Measurements from ENCODE around the gene CCDC69. TPM values are rescaled to one million over a fixed set of nuclear protein-coding genes. Genes with fewer than 3 reads are reported as not detected.

Gene CCDC69
- total and polyA plus RNA-seq, 3 experiments from 2014 or later = 47.9 to 134 (median 50.5) TPM

- DNase-seq = no peak
- Histone ChIP-seq H3K4me1 (ENCODE audit: insufficient read depth, low read length) (peaks cover 100% of the 10 kb centered on the region), H3K36me3 (ENCODE audit: insufficient read depth, low read length) (peaks cover 40% of the 10 kb centered on the region), H3K27me3 (ENCODE audit: insufficient read depth, low read length, poor library complexity, severe bottlenecking) (no peaks in the 10 kb centered on the region), H3K9me3 (ENCODE audit: low read length) (no peaks in the 10 kb centered on the region), H3K27ac (ENCODE audit: low read depth, low read length) (no peak overlapping the region), H3K4me3 (ENCODE audit: low read length) (no peak overlapping the region)
- Mint-ChIP-seq H3K27me3 (no peaks in the 10 kb centered on the region), H3K36me3 (peaks cover 10 to 74% (median 16%) of the 10 kb centered on the region in 3 donors), H3K4me1 (peaks cover 94 to 100% (median 98%) of the 10 kb centered on the region in 3 donors), H3K9me3 (no peaks in the 10 kb centered on the region), H3K27ac (peak overlapping the region; percentile 74 to 96 (median 90)), H3K4me3 (peak overlapping the region in 3 of 7 donors; percentile 20 to 85 (median 32))
- CTCF ChIA-PET = interaction anchor here (0.9 to 13.0 kb wide), 6 partner anchors 11 to 94 kb away, joined by 3 to 153 read pairs (median 6); no protein-coding TSS in a partner anchor
- POLR2A ChIA-PET = interaction anchor here (1.2 kb wide), 1 partner anchor 9 kb away, joined by 3 read pairs; no protein-coding TSS in a partner anchor
Observed at GRCh38 chr5:151146061-151146460, 77.8 kb downstream of the CCDC69 start.

DNA sequence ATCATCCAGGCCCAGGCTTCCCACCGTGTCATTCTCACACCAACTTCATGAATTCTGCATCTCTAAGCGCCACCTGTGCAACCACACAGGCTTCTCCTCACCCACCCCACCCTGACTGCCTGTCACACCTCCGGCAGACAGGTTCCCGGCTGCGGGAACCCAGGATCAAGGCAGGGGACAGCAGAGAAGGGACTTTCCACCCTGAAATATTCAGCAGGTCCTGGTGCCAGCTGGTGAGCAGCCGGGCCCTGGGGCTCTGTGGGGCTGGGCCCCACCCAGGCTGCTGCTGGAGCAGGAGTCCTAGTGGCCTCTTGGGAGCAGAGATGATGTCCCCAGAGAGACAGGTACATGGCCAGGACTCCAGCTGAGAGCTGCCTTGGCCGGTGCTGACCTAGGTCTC is 79.0 kb downstream of the CCDC69 start:
- no peaks in the 10 kb centered on the region for H3K9me3 ChIP-seq (ENCODE audit: low read length)
- Mint-ChIP-seq H3K4me1 (peaks cover 93 to 100% (median 98%) of the 10 kb centered on the region in 3 donors), H3K36me3 (peaks cover 10 to 79% (median 16%) of the 10 kb centered on the region in 3 donors), H3K27ac (peak overlapping the region; percentile 74 to 93 (median 88)), H3K4me3 (peak overlapping the region in 4 of 7 donors; percentile 15 to 37 (median 32)), H3K9me3 (no peaks in the 10 kb centered on the region), H3K27me3 (no peaks in the 10 kb centered on the region)
- ChIA-PET CTCF (interaction anchor here (1.2 to 13.0 kb wide), 4 partner anchors 10 to 30 kb away, joined by 3 to 153 read pairs (median 46); no protein-coding TSS in a partner anchor), POLR2A (interaction anchor here (1.2 kb wide), 1 partner anchor 10 kb away, joined by 3 read pairs; no protein-coding TSS in a partner anchor)
- H3K36me3 ChIP-seq (ENCODE audit: insufficient read depth, low read length) = peaks cover 40% of the 10 kb centered on the region
- no peak overlapping the region for H3K27ac ChIP-seq (ENCODE audit: low read depth, low read length)
- no peak overlapping the region for H3K4me3 ChIP-seq (ENCODE audit: low read length)
- H3K27me3 ChIP-seq (ENCODE audit: insufficient read depth, low read length, poor library complexity, severe bottlenecking) = no peaks in the 10 kb centered on the region
- DNase-seq = no peak
- H3K4me1 ChIP-seq (ENCODE audit: insufficient read depth, low read length) = peaks cover 98% of the 10 kb centered on the region

GRCh38 chr5:151144275-151144674 is 79.6 kb downstream of the CCDC69 start:
- H3K27ac Mint-ChIP-seq = peak overlapping the region; percentile 73 to 92 (median 88)
- H3K36me3 Mint-ChIP-seq = peaks cover 10 to 82% (median 16%) of the 10 kb centered on the region in 3 donors
- peaks cover 98% of the 10 kb centered on the region for H3K4me1 ChIP-seq (ENCODE audit: insufficient read depth, low read length)
- H3K9me3 Mint-ChIP-seq = no peaks in the 10 kb centered on the region
- POLR2A ChIA-PET = no interaction called here
- peak overlapping the region in 4 of 7 donors; percentile 6 to 81 (median 34) for H3K4me3 Mint-ChIP-seq
- H3K4me3 ChIP-seq (ENCODE audit: low read length) = no peak overlapping the region
- no peaks in the 10 kb centered on the region for H3K27me3 ChIP-seq (ENCODE audit: insufficient read depth, low read length, poor library complexity, severe bottlenecking)
- H3K4me1 Mint-ChIP-seq = peaks cover 95 to 100% (median 99%) of the 10 kb centered on the region in 3 donors
- H3K9me3 ChIP-seq (ENCODE audit: low read length) = no peaks in the 10 kb centered on the region
- DNase-seq = no peak
- no peak overlapping the region for H3K27ac ChIP-seq (ENCODE audit: low read depth, low read length)
- CTCF ChIA-PET = interaction anchor here (1.2 to 13.0 kb wide), 4 partner anchors 11 to 29 kb away, joined by 3 to 153 read pairs (median 46); no protein-coding TSS in a partner anchor
- no peaks in the 10 kb centered on the region for H3K27me3 Mint-ChIP-seq
- H3K36me3 ChIP-seq (ENCODE audit: insufficient read depth, low read length) = peaks cover 43% of the 10 kb centered on the region

DNA sequence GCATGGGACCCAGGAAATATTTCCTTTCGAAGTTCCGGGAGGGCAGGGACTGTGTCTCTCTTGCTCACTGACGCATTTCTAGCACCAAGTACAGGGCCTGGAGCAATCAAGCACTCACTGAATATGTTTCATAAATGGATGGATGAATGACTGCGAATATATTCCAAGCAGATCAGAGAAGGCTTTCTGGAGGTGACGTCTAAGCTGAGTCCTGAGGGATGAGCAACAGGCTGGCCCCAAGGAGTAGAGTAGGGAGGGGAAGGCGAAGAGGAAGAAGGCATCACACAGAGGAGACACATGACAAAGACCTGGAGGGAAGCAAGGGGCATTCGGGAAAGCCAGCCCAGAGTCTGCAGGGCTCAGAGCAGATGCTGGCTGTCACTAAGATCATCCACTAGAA is 80.2 kb downstream of the CCDC69 start:
- H3K36me3 Mint-ChIP-seq = peaks cover 11 to 86% (median 19%) of the 10 kb centered on the region in 3 donors
- H3K4me3 Mint-ChIP-seq = peak overlapping the region in 4 of 7 donors; percentile 32 to 71 (median 51)
- peaks cover 46% of the 10 kb centered on the region for H3K36me3 ChIP-seq (ENCODE audit: insufficient read depth, low read length)
- peaks cover 98% of the 10 kb centered on the region for H3K4me1 ChIP-seq (ENCODE audit: insufficient read depth, low read length)
- H3K27me3 Mint-ChIP-seq = no peaks in the 10 kb centered on the region
- peak overlapping the region; percentile 51 to 92 (median 88) for H3K27ac Mint-ChIP-seq
- no peaks in the 10 kb centered on the region for H3K9me3 Mint-ChIP-seq
- no peak overlapping the region for H3K27ac ChIP-seq (ENCODE audit: low read depth, low read length)
- H3K9me3 ChIP-seq (ENCODE audit: low read length) = no peaks in the 10 kb centered on the region
- ChIA-PET CTCF (interaction anchor here (1.2 to 13.0 kb wide), 6 partner anchors 12 to 29 kb away, joined by 3 to 153 read pairs (median 19); partner anchors contain the start of gene ANXA6), POLR2A (no interaction called here)
- H3K4me3 ChIP-seq (ENCODE audit: low read length) = no peak overlapping the region
- no peak for DNase-seq
- H3K4me1 Mint-ChIP-seq = peaks cover 95 to 100% (median 99%) of the 10 kb centered on the region in 3 donors
- H3K27me3 ChIP-seq (ENCODE audit: insufficient read depth, low read length, poor library complexity, severe bottlenecking) = no peaks in the 10 kb centered on the region

DNA sequence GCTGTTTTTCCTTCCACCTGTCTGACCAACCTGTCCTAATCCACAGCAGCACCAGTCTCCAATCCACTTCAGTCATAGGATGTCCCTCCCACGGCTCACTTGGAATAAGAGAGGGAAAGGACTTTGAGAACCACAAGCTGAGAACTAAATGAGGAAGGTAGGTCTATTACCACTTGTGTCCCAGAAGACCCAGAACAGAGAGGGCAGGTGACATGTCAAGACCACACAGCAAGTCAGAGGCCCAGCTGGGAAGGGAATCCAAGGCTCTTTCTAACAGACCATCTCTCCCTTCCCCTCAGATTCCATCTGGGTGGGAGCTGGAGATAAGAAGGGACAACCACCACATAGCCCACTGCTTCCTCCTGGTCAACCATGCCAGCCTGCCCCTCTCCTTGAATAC is 81.0 kb downstream of the CCDC69 start:
- no peaks in the 10 kb centered on the region for H3K9me3 ChIP-seq (ENCODE audit: low read length)
- Mint-ChIP-seq H3K36me3 (peaks cover 19 to 86% (median 25%) of the 10 kb centered on the region in 3 donors), H3K4me1 (peaks cover 95 to 100% (median 99%) of the 10 kb centered on the region in 3 donors), H3K27me3 (no peaks in the 10 kb centered on the region), H3K9me3 (no peaks in the 10 kb centered on the region), H3K4me3 (peak overlapping the region in 6 of 7 donors; percentile 29 to 82 (median 40)), H3K27ac (peak overlapping the region; percentile 83 to 97 (median 92))
- ChIA-PET CTCF (interaction anchor here (1.2 to 13.0 kb wide), 7 partner anchors 7 to 96 kb away, joined by 3 to 153 read pairs (median 22); partner anchors contain the start of gene ANXA6), POLR2A (no interaction called here)
- H3K4me1 ChIP-seq (ENCODE audit: insufficient read depth, low read length) = peaks cover 98% of the 10 kb centered on the region
- H3K36me3 ChIP-seq (ENCODE audit: insufficient read depth, low read length) = peaks cover 53% of the 10 kb centered on the region
- H3K27me3 ChIP-seq (ENCODE audit: insufficient read depth, low read length, poor library complexity, severe bottlenecking) = no peaks in the 10 kb centered on the region
- no peak overlapping the region for H3K4me3 ChIP-seq (ENCODE audit: low read length)
- no peak for DNase-seq
- H3K27ac ChIP-seq (ENCODE audit: low read depth, low read length) = no peak overlapping the region

DNA sequence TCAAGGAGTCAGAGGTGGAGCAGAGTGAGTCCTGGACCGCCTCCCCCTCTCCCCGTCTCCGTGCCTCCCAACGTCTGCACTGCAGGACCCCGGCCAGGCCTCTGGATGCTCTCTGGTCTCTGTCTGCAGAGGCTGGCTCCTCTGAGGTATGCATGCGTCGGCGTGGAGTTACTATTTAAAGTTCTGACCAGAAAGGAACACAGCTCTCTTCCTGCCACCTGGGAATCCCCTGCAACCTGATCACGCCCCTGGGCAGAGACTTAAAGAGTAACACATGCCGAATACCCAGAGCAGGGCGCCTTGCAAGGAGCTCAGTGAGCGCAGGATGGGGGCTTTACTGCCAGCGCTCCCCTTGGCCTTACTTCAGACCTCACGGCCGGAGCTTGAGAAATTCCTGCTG is 82.4 kb downstream of the CCDC69 start:
- POLR2A ChIA-PET = interaction anchor here (0.7 to 1.5 kb wide), 9 partner anchors 9 to 111 kb away, joined by 3 to 11 read pairs (median 4); partner anchors contain the start of genes CCDC69 and GM2A
- Mint-ChIP-seq H3K4me1 (peaks cover 92 to 100% (median 97%) of the 10 kb centered on the region in 3 donors), H3K9me3 (no peaks in the 10 kb centered on the region), H3K27me3 (no peaks in the 10 kb centered on the region), H3K36me3 (peaks cover 31 to 87% (median 35%) of the 10 kb centered on the region in 3 donors), H3K4me3 (peak overlapping the region; percentile 40 to 89 (median 82)), H3K27ac (peak overlapping the region; percentile 92 to 97 (median 93))
- DNase-seq = peak; percentile 39 to 80 (median 45)
- Histone ChIP-seq H3K4me3 (ENCODE audit: low read length) (peak overlapping the region; percentile 35), H3K4me1 (ENCODE audit: insufficient read depth, low read length) (peaks cover 88% of the 10 kb centered on the region), H3K9me3 (ENCODE audit: low read length) (no peaks in the 10 kb centered on the region), H3K27ac (ENCODE audit: low read depth, low read length) (peak overlapping the region; percentile 38), H3K36me3 (ENCODE audit: insufficient read depth, low read length) (peaks cover 56% of the 10 kb centered on the region), H3K27me3 (ENCODE audit: insufficient read depth, low read length, poor library complexity, severe bottlenecking) (no peaks in the 10 kb centered on the region)
- CTCF ChIA-PET = interaction anchor here (0.7 to 13.0 kb wide), 10 partner anchors 9 to 97 kb away, joined by 3 to 153 read pairs (median 11); partner anchors contain the start of genes ANXA6 and CCDC69

DNA sequence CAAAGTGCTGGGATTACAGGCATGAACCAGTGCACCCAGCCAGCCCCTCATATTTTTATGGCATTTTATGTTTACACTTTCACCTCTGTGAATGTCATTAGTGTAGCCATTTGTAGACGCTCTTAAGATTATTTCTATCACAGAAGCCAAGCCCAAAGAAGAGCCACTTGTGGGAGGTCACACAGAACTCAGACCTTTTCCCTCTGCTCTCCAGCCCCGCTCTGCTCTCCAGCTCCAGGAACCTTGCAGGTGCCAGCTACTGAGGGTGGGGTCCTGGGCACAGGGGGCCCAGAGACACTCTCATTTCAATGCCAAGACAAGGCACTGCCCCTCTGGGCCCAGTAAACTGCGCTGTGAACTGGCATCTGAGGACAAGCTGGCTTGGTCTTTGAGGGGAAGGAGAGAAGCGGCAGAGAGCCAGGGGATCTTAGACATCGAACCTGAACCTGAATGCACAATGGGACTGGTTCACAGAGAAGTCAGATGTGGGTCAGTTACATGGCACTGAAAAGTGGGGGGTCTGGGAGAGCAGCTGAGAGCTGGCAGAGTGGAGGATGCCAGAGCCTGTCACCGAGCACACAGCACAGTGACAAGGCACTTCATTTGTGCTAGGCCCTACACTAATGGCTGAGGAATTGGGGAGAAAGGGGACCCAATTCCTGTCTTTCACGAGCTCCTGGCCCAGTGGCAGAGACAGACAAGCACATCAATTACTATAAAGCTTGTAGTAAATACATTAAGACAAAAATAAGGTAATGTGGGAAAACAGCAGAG is 83.0 kb downstream of the CCDC69 start:
- ChIA-PET CTCF (interaction anchor here (0.7 to 13.0 kb wide), 10 partner anchors 9 to 98 kb away, joined by 3 to 153 read pairs (median 11); partner anchors contain the start of genes ANXA6 and CCDC69), POLR2A (interaction anchor here (0.7 to 1.5 kb wide), 9 partner anchors 9 to 112 kb away, joined by 3 to 11 read pairs (median 4); partner anchors contain the start of genes CCDC69 and GM2A)
- Histone ChIP-seq H3K9me3 (ENCODE audit: low read length) (no peaks in the 10 kb centered on the region), H3K27me3 (ENCODE audit: insufficient read depth, low read length, poor library complexity, severe bottlenecking) (no peaks in the 10 kb centered on the region), H3K36me3 (ENCODE audit: insufficient read depth, low read length) (peaks cover 56% of the 10 kb centered on the region), H3K4me3 (ENCODE audit: low read length) (peak overlapping the region; percentile 35), H3K4me1 (ENCODE audit: insufficient read depth, low read length) (peaks cover 82% of the 10 kb centered on the region), H3K27ac (ENCODE audit: low read depth, low read length) (peak overlapping the region; percentile 38)
- no peak for DNase-seq
- H3K27ac Mint-ChIP-seq = peak overlapping the region; percentile 92 to 97 (median 93)
- peaks cover 29 to 87% (median 38%) of the 10 kb centered on the region in 3 donors for H3K36me3 Mint-ChIP-seq
- peak overlapping the region; percentile 40 to 89 (median 82) for H3K4me3 Mint-ChIP-seq
- no peaks in the 10 kb centered on the region for H3K9me3 Mint-ChIP-seq
- H3K27me3 Mint-ChIP-seq = no peaks in the 10 kb centered on the region
- H3K4me1 Mint-ChIP-seq = peaks cover 87 to 97% (median 97%) of the 10 kb centered on the region in 3 donors

Measured in CD8-positive, alpha-beta memory T cell (primary cell).